Endothelial cell of umbilical vein (primary cell): Measurements from ENCODE around the gene MUC2. TPM values are rescaled to one million over a fixed set of nuclear protein-coding genes. Genes with fewer than 3 reads are reported as not detected.

Source experiments
- BruUV-seq: library from RNA; stranded (reverse); fragments of 400-500 nt; replicated peaks from 2 replicates; lab custom pipeline; 2021; lab: Mats Ljungman, UMichigan
- CTCF ChIA-PET: fragments of 300-600, 350-600 bp; sonication (Branson Sonifier 250); formaldehyde crosslinking; loops from one replicate; lab custom pipeline; 2021; ENCODE audit warnings: antibody characterized with exemption, inconsistent platforms; lab: Charles Lee
- POLR2A ChIA-PET: fragments of 300-600, 350-600 bp; sonication (Branson Sonifier 250); formaldehyde crosslinking; loops from one replicate; lab custom pipeline; 2021; ENCODE audit warnings: antibody characterized with exemption, inconsistent platforms; lab: Charles Lee
- DNase-seq: peaks from one replicate; pipeline ENCODE4 v3.0.0-alpha.2; 2011; ENCODE audit warnings: low read depth, low spot score
- FAIRE-seq: peaks from 2 replicates; lab custom pipeline; 2011; peaks lifted over from hg19 to GRCh38; lab: Jason Lieb, UNC
- H2AFZ ChIP-seq: 2 replicates; pipeline ENCODE4 v1.6.0; 2012; ENCODE audit warnings: low read depth, low read length, control low read depth, inconsistent platforms
- H3K27ac ChIP-seq: 2 replicates; pipeline ENCODE4 v1.5.1; 2011; ENCODE audit warnings: low read depth, mild to moderate bottlenecking, control low read depth, low read length, moderate library complexity; ENCODE audit not compliant: insufficient read depth
- H3K27me3 ChIP-seq, 2 experiments: 2 replicates each; pipeline versions ENCODE4 v1.6.0 to v1.6.1; 2011; ENCODE audit warnings: low read length in 2 of 2, mixed read lengths in 1 of 2; ENCODE audit not compliant: control insufficient read depth in 2 of 2, insufficient read depth in 2 of 2
- H3K36me3 ChIP-seq, 2 experiments: 2 replicates in 1 of 2; 3 replicates in 1 of 2; pipeline ENCODE4 v1.5.1; 2011; ENCODE audit warnings: low read length in 2 of 2, mild to moderate bottlenecking in 1 of 2, moderate library complexity in 1 of 2; ENCODE audit not compliant: control insufficient read depth in 2 of 2, insufficient read depth in 2 of 2; ENCODE audit errors: extremely low read depth in 1 of 2
- H3K4me1 ChIP-seq: 3 replicates; pipeline ENCODE4 v1.5.1; 2011; ENCODE audit warnings: mild to moderate bottlenecking, low read length; ENCODE audit not compliant: control insufficient read depth, insufficient read depth; ENCODE audit errors: extremely low read depth
- H3K4me2 ChIP-seq: 2 replicates; pipeline ENCODE4 v1.6.1; 2011; ENCODE audit warnings: low read length, control low read depth, mixed read lengths; ENCODE audit not compliant: insufficient read depth
- H3K4me3 ChIP-seq, 3 experiments: fragments of 200-600 bp in 1 of 3; sonication (generic), shearing (Covaris generic) in 1 of 3; replicated peaks in 1 of 3; 2 replicates each; pipeline ENCODE4 v1.5.1; 2011 to 2016; ENCODE audit warnings: control low read depth in 3 of 3, low read length in 3 of 3, mild to moderate bottlenecking in 2 of 3, inconsistent platforms in 1 of 3, low read depth in 1 of 3, moderate library complexity in 1 of 3; ENCODE audit not compliant: insufficient read depth in 1 of 3
- H3K79me2 ChIP-seq: 2 replicates; pipeline ENCODE4 v1.6.0; 2012; ENCODE audit warnings: low read length, inconsistent platforms; ENCODE audit not compliant: control insufficient read depth, insufficient read depth
- H3K9ac ChIP-seq: replicated peaks from 2 replicates; pipeline ENCODE3; 2011; ENCODE audit warnings: low read length, control low read depth; ENCODE audit not compliant: insufficient read depth; ENCODE audit errors: extremely low read depth
- H3K9me1 ChIP-seq: replicated peaks from 3 replicates; pipeline ENCODE4 v1.6.0; 2011; ENCODE audit warnings: mild to moderate bottlenecking, low read length; ENCODE audit not compliant: control insufficient read depth, insufficient read depth; ENCODE audit errors: extremely low read depth
- H3K9me3 ChIP-seq: replicated peaks from 2 replicates; pipeline ENCODE4 v1.5.1; 2012; ENCODE audit warnings: low read length, inconsistent platforms; ENCODE audit not compliant: control insufficient read depth, insufficient read depth
- H4K20me1 ChIP-seq: replicated peaks from 2 replicates; pipeline ENCODE3; 2011; ENCODE audit warnings: mild to moderate bottlenecking, low read length; ENCODE audit not compliant: control insufficient read depth, insufficient read depth; ENCODE audit errors: extremely low read depth
- CTCF ChIP-seq, 2 donors: IDR thresholded peaks; 1 replicate in 1 of 2; 2 replicates in 1 of 2; pipeline ENCODE4 v1.5.1; 2011; ENCODE audit warnings: low read length in 2 of 2, mild to moderate bottlenecking in 2 of 2, moderate library complexity in 2 of 2, control low read depth in 1 of 2, inconsistent platforms in 1 of 2, low read depth in 1 of 2; ENCODE audit not compliant: insufficient read depth in 1 of 2; ENCODE audit errors: extremely low read depth in 1 of 2
- EZH2 ChIP-seq: IDR thresholded peaks from 2 replicates; pipeline ENCODE4 v1.6.1; 2012; ENCODE audit warnings: borderline replicate concordance, low read depth, mild to moderate bottlenecking, moderate library complexity, low read length, inconsistent platforms; ENCODE audit not compliant: severe bottlenecking
- FOS ChIP-seq: IDR thresholded peaks from 2 replicates; pipeline ENCODE4 v1.6.1; 2011; ENCODE audit warnings: mild to moderate bottlenecking, low read length, moderate library complexity, borderline replicate concordance; ENCODE audit not compliant: insufficient read depth
- GATA2 ChIP-seq: IDR thresholded peaks from 2 replicates; pipeline ENCODE4 v1.7.0; 2011; ENCODE audit warnings: low read depth, mild to moderate bottlenecking, moderate library complexity, mixed read lengths, low read length; ENCODE audit not compliant: insufficient read length, insufficient read depth
- JUN ChIP-seq: IDR thresholded peaks from 2 replicates; pipeline ENCODE4 v1.6.1; 2011; ENCODE audit warnings: borderline replicate concordance, low read depth; ENCODE audit not compliant: insufficient read length, insufficient read depth
- MAX ChIP-seq: IDR thresholded peaks from 2 replicates; pipeline ENCODE4 v1.6.1; 2011; ENCODE audit not compliant: insufficient read depth, insufficient read length
- MYC ChIP-seq: IDR thresholded peaks from one replicate; pipeline ENCODE4 v1.6.1; 2011; ENCODE audit warnings: mild to moderate bottlenecking, low read depth, low read length
- POLR2A ChIP-seq: IDR thresholded peaks from 2 replicates; pipeline ENCODE4 v1.6.1; 2012; ENCODE audit warnings: low read depth, mild to moderate bottlenecking, control low read depth, low read length
- POLR2AphosphoS5 ChIP-seq: IDR thresholded peaks from 2 replicates; pipeline ENCODE4 v1.6.1; 2012; ENCODE audit warnings: low read depth, mild to moderate bottlenecking, control low read depth, low read length, moderate library complexity; ENCODE audit not compliant: insufficient read depth
- dilution Hi-C: fragments of 300-500 bp; cut with MboI; formaldehyde crosslinking; loops from one replicate; pipeline ENCODE4 v1.15.0; 2019; ENCODE audit warnings: low sequenced_read_pairs; ENCODE audit not compliant: extremely low pct_ligation_motif_present
- intact Hi-C: fragments of 100-400 bp; cut with micrococcal nuclease; formaldehyde crosslinking; loops from one replicate; pipeline ENCODE4 v1.10.0; 2022
- polyA plus RNA-seq, 4 experiments: library from polyadenylated mRNA; depleted of rRNA in 3 of 4; stranded (reverse) in 3 of 4; unstranded in 1 of 4; fragments of >200 nt; gene quantifications; 2 replicates each; pipeline versions ENCODE4 v1.2.1 to v1.2.3, GENCODE V29; 2011 to 2012; ENCODE audit warnings: missing spikeins in 1 of 4
- total RNA-seq: library from RNA; stranded (reverse); gene quantifications from 2 replicates; pipeline ENCODE4 v1.2.3, GENCODE V29; 2021

MUC2 gene
- total and polyA plus RNA-seq, 2 donors (not counting 3 experiments of a cell fraction or from before 2014, with no cell fraction given), result not detected

GRCh38 chr11:1091332-1092083 lies 16.8 kb downstream of the MUC2 start:
- H3K79me2 ChIP-seq, result no peaks in the 10 kb centered on the region
- H3K27me3 ChIP-seq, result no peaks in the 10 kb centered on the region
- no peak overlapping the region for H3K27ac ChIP-seq
- H3K36me3 ChIP-seq, result no peaks in the 10 kb centered on the region
- no peaks in the 10 kb centered on the region for H4K20me1 ChIP-seq
- H3K9ac ChIP-seq, result no peak overlapping the region
- no peaks in the 10 kb centered on the region for H3K9me1 ChIP-seq
- dilution Hi-C loops, result no loop called here
- H3K4me2 ChIP-seq, result no peak overlapping the region
- POLR2A ChIA-PET, result no interaction called here
- H2AFZ ChIP-seq, result no peak overlapping the region
- no peak for DNase-seq
- H3K9me3 ChIP-seq, result no peaks in the 10 kb centered on the region
- no peak for TF ChIP-seq POLR2AphosphoS5
- peak; percentile 54 for TF ChIP-seq MAX
- no peaks in the 10 kb centered on the region for H3K4me1 ChIP-seq
- intact Hi-C loops, result no loop called here
- no peak for FAIRE-seq
- CTCF ChIA-PET, result no interaction called here
- BruUV-seq, result no TSS peak
- H3K4me3 ChIP-seq, result no peak overlapping the region

- BruUV-seq, result no TSS peak
- Histone ChIP-seq H4K20me1 (no peaks in the 10 kb centered on the region), H3K4me2 (no peak overlapping the region), H3K4me3 (no peak overlapping the region), H3K79me2 (no peaks in the 10 kb centered on the region), H3K27me3 (no peaks in the 10 kb centered on the region), H3K27ac (no peak overlapping the region), H3K36me3 (no peaks in the 10 kb centered on the region), H3K4me1 (no peaks in the 10 kb centered on the region), H3K9me3 (no peaks in the 10 kb centered on the region), H2AFZ (no peak overlapping the region), H3K9ac (no peak overlapping the region), H3K9me1 (no peaks in the 10 kb centered on the region)
- TF ChIP-seq CTCF (IDR thresholded peaks at IDR 0.05; ENCODE audit: extremely low read depth in 1 of 2, insufficient read depth in 1 of 2, low read depth in 1 of 2, low read length in 2 of 2), result no peak
- no peak for TF ChIP-seq FOS
- no peak for TF ChIP-seq POLR2AphosphoS5
- no peak for TF ChIP-seq MYC
- TF ChIP-seq MAX, result no peak
- TF ChIP-seq GATA2, result no peak
- no peak for TF ChIP-seq JUN
- no peak for TF ChIP-seq POLR2A
- no peak for TF ChIP-seq EZH2
- FAIRE-seq (no peak), DNase-seq (no peak)
- intact Hi-C loops (no loop called here), dilution Hi-C loops (no loop called here)
- CTCF ChIA-PET, result no interaction called here
- POLR2A ChIA-PET, result no interaction called here
Measured at GRCh38 chr11:1092145-1092670, 17.5 kb downstream of the MUC2 start.
